Tracheal epithelial cell (primary cell): Measurements from ENCODE around the gene IZUMO1R. TPM values are rescaled to one million over a fixed set of nuclear protein-coding genes. Genes with fewer than 3 reads are reported as not detected.

Experiments
- total RNA-seq: library from RNA; depleted of rRNA; stranded (reverse); fragments of >200 nt; gene quantifications from 2 replicates; pipeline ENCODE4 v1.2.1, GENCODE V29; 2014

IZUMO1R gene
- total RNA-seq: not detected in 2 replicates

GRCh38 chr11:94303966-94304958, at the start of gene IZUMO1R:
IZUMO1R (plus strand) TSS chr11:94304580; CDS start chr11:94305637, 1,057 bp downstream.

Other genes with a start within 250 kb of the IZUMO1R start
- gene PANX1, start 175.7 kb upstream of the IZUMO1R start, total RNA-seq: 65.4 and 104 TPM in 2 replicates
- gene GPR83, start 96.8 kb downstream of the IZUMO1R start, total RNA-seq: under 0.01 TPM in 2 replicates
- 9.6 and 16.4 TPM in 2 replicates for gene MRE11, start 189.3 kb downstream of the IZUMO1R start, total RNA-seq
- gene ANKRD49, start 189.4 kb downstream of the IZUMO1R start, total RNA-seq: 15.4 and 24.9 TPM in 2 replicates
- not detected in 2 replicates for gene C11orf97, start 207.9 kb downstream of the IZUMO1R start, total RNA-seq
- gene FUT4, start 239.3 kb downstream of the IZUMO1R start, total RNA-seq: 1.5 and 2.2 TPM in 2 replicates